Mucosa of rectum (tissue), 2 donors: Measurements from ENCODE around the gene SMIM32.

Source experiments
- H3K27ac ChIP-seq, 2 donors: one replicate each; pipeline ENCODE4 v1.7.0; 2013; ENCODE audit warnings: inconsistent platforms in 2 of 2, low read depth in 2 of 2, low read length in 2 of 2
- H3K27me3 ChIP-seq, 2 donors: one replicate each; pipeline ENCODE4 v1.7.0; 2013; ENCODE audit warnings: low read length in 2 of 2; ENCODE audit not compliant: control insufficient read depth in 2 of 2, insufficient read depth in 2 of 2
- H3K36me3 ChIP-seq, 2 donors: one replicate each; pipeline ENCODE4 v1.7.0; 2013; ENCODE audit warnings: low read length in 2 of 2; ENCODE audit not compliant: control insufficient read depth in 2 of 2, insufficient read depth in 2 of 2
- H3K4me1 ChIP-seq, 2 donors: one replicate each; pipeline ENCODE4 v1.7.0; 2013; ENCODE audit warnings: low read length in 2 of 2, mild to moderate bottlenecking in 1 of 2; ENCODE audit not compliant: control insufficient read depth in 2 of 2, insufficient read depth in 2 of 2
- H3K4me3 ChIP-seq, 2 donors: one replicate each; pipeline ENCODE4 v1.7.0; 2013; ENCODE audit warnings: low read length in 2 of 2
- H3K9ac ChIP-seq, 2 donors: one replicate each; pipeline ENCODE4 v1.7.0; 2013; ENCODE audit warnings: low read length in 2 of 2, low read depth in 1 of 2, mild to moderate bottlenecking in 1 of 2
- H3K9me3 ChIP-seq, 2 donors: one replicate each; pipeline ENCODE4 v1.7.0; 2013; ENCODE audit warnings: low read length in 2 of 2; ENCODE audit not compliant: control insufficient read depth in 2 of 2
- donor health status: healthy.
- donor health status: Normal muscosa, but diverticular disease.

Gene SMIM32

GRCh38 chr5:136159457-136159856, 33.5 kb downstream of the SMIM32 start:
- H3K9me3 ChIP-seq: no peaks in the 10 kb centered on the region
- H3K4me1 ChIP-seq: no peaks in the 10 kb centered on the region
- no peak overlapping the region for H3K27ac ChIP-seq
- no peaks in the 10 kb centered on the region for H3K27me3 ChIP-seq
- no peak overlapping the region for H3K9ac ChIP-seq
- H3K36me3 ChIP-seq: peaks cover 20 to 29% of the 10 kb centered on the region in 2 donors
- H3K4me3 ChIP-seq: no peak overlapping the region

GRCh38 chr5:136157514-136157913, 35.4 kb downstream of the SMIM32 start:
- Histone ChIP-seq H3K36me3 (peaks cover 27 to 30% of the 10 kb centered on the region in 2 donors), H3K9ac (no peak overlapping the region), H3K9me3 (no peaks in the 10 kb centered on the region), H3K4me1 (no peaks in the 10 kb centered on the region), H3K27ac (no peak overlapping the region), H3K4me3 (no peak overlapping the region), H3K27me3 (no peaks in the 10 kb centered on the region)

GRCh38 chr5:136155761-136156160, 37.2 kb downstream of the SMIM32 start:
- H3K4me1 ChIP-seq: no peaks in the 10 kb centered on the region
- no peak overlapping the region for H3K4me3 ChIP-seq
- H3K36me3 ChIP-seq: peaks cover 26% of the 10 kb centered on the region in 2 donors

GRCh38 chr5:136155078-136155477, 37.9 kb downstream of the SMIM32 start:
- H3K27ac ChIP-seq: no peak overlapping the region
- peaks cover 25 to 26% of the 10 kb centered on the region in 2 donors for H3K36me3 ChIP-seq
- H3K9me3 ChIP-seq: no peaks in the 10 kb centered on the region
- no peaks in the 10 kb centered on the region for H3K4me1 ChIP-seq
- no peaks in the 10 kb centered on the region for H3K27me3 ChIP-seq
- no peak overlapping the region for H3K9ac ChIP-seq
- H3K4me3 ChIP-seq: no peak overlapping the region

More at GRCh38 chr5:136155761-136156160, 37.2 kb downstream of the SMIM32 start:
- H3K27ac ChIP-seq: no peak overlapping the region
- H3K27me3 ChIP-seq: no peaks in the 10 kb centered on the region
- no peaks in the 10 kb centered on the region for H3K9me3 ChIP-seq
- no peak overlapping the region for H3K9ac ChIP-seq

GRCh38 chr5:136153581-136154236, 39.3 kb downstream of the SMIM32 start:
- Histone ChIP-seq H3K36me3 (peaks cover 25 to 26% of the 10 kb centered on the region in 2 donors), H3K9ac (no peak overlapping the region), H3K4me3 (no peak overlapping the region), H3K4me1 (no peaks in the 10 kb centered on the region), H3K27ac (no peak overlapping the region), H3K27me3 (no peaks in the 10 kb centered on the region), H3K9me3 (no peaks in the 10 kb centered on the region)

GRCh38 chr5:136149891-136150290, 43.1 kb downstream of the SMIM32 start:
- peaks cover 13 to 14% of the 10 kb centered on the region in 2 donors for H3K36me3 ChIP-seq
- no peaks in the 10 kb centered on the region for H3K27me3 ChIP-seq
- no peaks in the 10 kb centered on the region for H3K9me3 ChIP-seq
- no peaks in the 10 kb centered on the region for H3K4me1 ChIP-seq
- H3K27ac ChIP-seq: no peak overlapping the region
- H3K9ac ChIP-seq: no peak overlapping the region
- H3K4me3 ChIP-seq: no peak overlapping the region

- Histone ChIP-seq H3K9ac (no peak overlapping the region), H3K9me3 (no peaks in the 10 kb centered on the region), H3K27me3 (no peaks in the 10 kb centered on the region), H3K4me3 (no peak overlapping the region), H3K27ac (no peak overlapping the region), H3K4me1 (peaks cover 0 to 4% of the 10 kb centered on the region in 2 donors), H3K36me3 (no peaks in the 10 kb centered on the region)
These were observed 45.3 kb downstream of the SMIM32 start for GRCh38 chr5:136147632-136148031.

GRCh38 chr5:136146201-136146600, 46.8 kb downstream of the SMIM32 start:
- Histone ChIP-seq H3K9ac (no peak overlapping the region), H3K36me3 (no peaks in the 10 kb centered on the region), H3K27me3 (no peaks in the 10 kb centered on the region), H3K4me1 (peaks cover 0 to 4% of the 10 kb centered on the region in 2 donors), H3K4me3 (no peak overlapping the region), H3K27ac (no peak overlapping the region), H3K9me3 (no peaks in the 10 kb centered on the region)

- Histone ChIP-seq H3K4me3 (no peak overlapping the region), H3K9ac (no peak overlapping the region), H3K27me3 (no peaks in the 10 kb centered on the region), H3K9me3 (no peaks in the 10 kb centered on the region), H3K27ac (no peak overlapping the region), H3K36me3 (no peaks in the 10 kb centered on the region), H3K4me1 (peaks cover 0 to 4% of the 10 kb centered on the region in 2 donors)
These were observed 47.9 kb downstream of the SMIM32 start for GRCh38 chr5:136145030-136145429.

GRCh38 chr5:136143763-136144162, 49.2 kb downstream of the SMIM32 start:
- Histone ChIP-seq H3K4me3 (no peak overlapping the region), H3K36me3 (no peaks in the 10 kb centered on the region), H3K27ac (no peak overlapping the region), H3K9ac (no peak overlapping the region), H3K9me3 (no peaks in the 10 kb centered on the region), H3K4me1 (peaks cover 0 to 4% of the 10 kb centered on the region in 2 donors), H3K27me3 (no peaks in the 10 kb centered on the region)
